H1 (cell line): Measurements from ENCODE around the gene CXXC4. TPM values are rescaled to one million over a fixed set of nuclear protein-coding genes. Genes with fewer than 3 reads are reported as not detected.

Experiments
- CHD7 ChIP-seq: fragments of 300-600 bp; sonication (generic); IDR thresholded peaks from 2 replicates; pipeline ENCODE4 v1.7.1; 2012; ENCODE audit warnings: low read length, moderate library complexity, mild to moderate bottlenecking, inconsistent platforms; ENCODE audit not compliant: insufficient replicate concordance
- polyA plus RNA-seq, 7 experiments: library from polyadenylated mRNA; depleted of rRNA in 3 of 7; stranded (reverse) in 5 of 7; unstranded in 2 of 7; fragments of >200 nt in 5 of 7; fragments of 200-250 nt in 2 of 7; gene quantifications; 1 replicate in 5 of 7; 2 replicates in 1 of 7; 4 replicates in 1 of 7; pipeline versions ENCODE4 v1.2.1 to v1.2.3, GENCODE V29; 2011 to 2013; ENCODE audit warnings: missing spikeins in 2 of 7, mixed read lengths in 2 of 7
- total RNA-seq: library from RNA; stranded (reverse); fragmentation: NEBNext Ultra II Directional; extraction: Animal tissue kit (Norgen Biotek cat#: 25700); gene quantifications from 2 replicates; pipeline ENCODE4 v1.2.1, GENCODE V29; 2021

The CXXC4 gene
- total and polyA plus RNA-seq, 2 of the 8 experiments (the other 6 are each of a cell fraction or from before 2014, with no cell fraction given): 1.3 to 1.8 TPM

- no peak for TF ChIP-seq CHD7
Measured at GRCh38 chr4:104507112-104507511, 12.4 kb upstream of the CXXC4 start (continued).
